RPMI7951 (cell line): Measurements from ENCODE around the gene CACNG3. TPM values are rescaled to one million over a fixed set of nuclear protein-coding genes. Genes with fewer than 3 reads are reported as not detected.
"Not testable (repeated sequence)": the region's sequence is repeated elsewhere in the genome, so short reads cannot be mapped to it uniquely, and the experiment has no call there.

Experiments
- DNase-seq: peaks from one replicate; pipeline ENCODE4 v3.0.0-alpha.2; 2012; ENCODE audit warnings: low read depth
- total RNA-seq: library from RNA; depleted of rRNA; stranded (reverse); fragments of >200 nt; shearing (Covaris generic); gene quantifications from 2 replicates; pipeline ENCODE4 v1.2.3, GENCODE V29; 2014

The CACNG3 gene
- total RNA-seq, 1 experiment from 2014 or later, result not detected

DNA sequence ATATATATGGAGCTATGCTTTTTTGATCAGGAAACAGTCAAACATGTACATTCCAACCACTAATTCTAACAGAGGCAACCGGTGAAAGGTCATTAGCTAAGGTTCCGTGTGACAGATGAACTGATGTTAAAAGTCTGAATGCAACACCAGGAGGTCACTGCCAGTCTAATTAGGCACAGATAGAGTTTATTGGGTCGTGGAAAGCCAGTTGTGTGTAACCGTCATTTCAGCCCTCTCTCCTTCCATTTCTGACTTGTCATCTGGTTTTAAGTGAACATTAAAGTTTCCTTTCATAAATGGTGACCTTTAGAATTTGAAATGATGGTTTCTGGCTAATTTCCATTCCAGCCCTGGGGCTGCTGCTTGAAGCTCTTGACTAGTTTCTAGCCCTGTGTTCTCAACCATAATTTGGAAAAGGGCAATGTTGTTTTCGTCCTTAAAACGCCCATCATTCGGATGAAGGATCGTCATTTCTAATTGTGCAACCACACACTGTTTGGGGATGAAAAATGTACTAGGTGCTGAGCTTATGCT, 23.9 kb downstream of the CACNG3 start:
- DNase-seq, result no peak

DNA sequence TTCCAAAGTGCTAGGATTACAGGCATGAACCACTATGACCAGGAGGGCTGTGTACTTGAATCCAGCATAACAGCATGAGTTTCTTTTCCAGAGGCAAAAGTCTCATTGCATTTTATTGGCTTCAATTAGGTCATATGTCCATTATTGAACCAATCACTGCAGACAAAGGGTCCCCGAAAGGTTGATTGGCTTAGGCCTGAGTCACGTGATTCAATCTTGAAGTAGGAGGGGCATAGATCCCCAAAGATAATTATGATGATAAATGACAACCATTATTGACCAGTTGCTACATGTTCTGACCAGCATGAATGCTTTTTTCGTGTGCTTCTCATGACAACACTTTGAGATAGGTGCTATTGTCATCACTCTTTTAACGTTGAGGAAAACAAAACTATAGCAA, 25.3 kb downstream of the CACNG3 start:
- DNase-seq, result no peak

- no peak for DNase-seq
Measured at GRCh38 chr16:24282141-24282540, 26.0 kb downstream of the CACNG3 start.

GRCh38 chr16:24286741-24287405, 30.7 kb downstream of the CACNG3 start:
- DNase-seq, result no peak

- DNase-seq, result no peak
Measured at GRCh38 chr16:24288516-24288915, 32.4 kb downstream of the CACNG3 start.

DNA sequence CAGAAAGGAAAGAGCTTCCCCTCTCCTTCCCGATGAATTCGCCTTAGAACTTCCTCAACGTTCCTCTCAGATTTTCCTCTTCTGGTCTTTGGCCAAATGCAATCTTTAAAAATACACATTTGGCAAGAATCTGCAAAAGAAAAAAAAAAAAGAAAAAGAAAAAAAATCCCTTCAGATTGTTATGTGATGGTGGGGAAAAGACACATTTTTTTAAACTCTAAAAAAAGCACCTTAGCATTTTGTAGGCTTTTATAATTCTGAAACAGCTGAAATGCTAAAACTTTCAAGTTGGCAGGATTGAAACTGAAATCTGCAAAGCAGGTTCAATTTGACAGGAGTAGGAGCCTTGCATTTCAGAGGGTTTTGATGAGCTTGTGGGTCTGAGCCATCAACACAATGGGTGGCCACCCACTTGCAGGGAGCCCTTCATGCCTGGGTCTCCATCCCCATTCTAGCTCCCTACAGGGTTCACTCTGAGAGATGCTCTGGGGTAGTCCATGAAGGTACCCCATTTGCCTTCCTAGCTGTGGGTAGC, 33.1 kb downstream of the CACNG3 start:
- no peak for DNase-seq

DNA sequence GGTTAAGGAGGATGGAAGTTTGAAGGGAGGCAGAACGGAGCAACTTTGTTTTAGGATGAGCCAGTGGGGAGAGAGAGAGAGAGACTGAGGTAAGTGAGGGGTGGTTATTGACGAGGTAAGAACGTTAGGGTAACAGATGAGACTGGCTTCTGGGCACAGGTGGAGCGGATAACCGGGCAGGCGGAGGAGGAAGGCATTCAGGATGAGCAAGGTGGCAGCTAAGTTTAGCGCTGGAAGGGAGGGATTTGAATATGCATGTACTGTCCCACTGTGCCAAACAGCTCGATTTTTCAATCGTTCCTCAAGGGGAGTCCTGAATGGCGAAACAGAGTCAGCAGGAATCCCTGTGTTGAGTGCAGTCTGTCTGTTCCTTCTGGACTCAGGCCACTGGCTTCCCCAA, 35.8 kb downstream of the CACNG3 start:
- no peak for DNase-seq

DNA sequence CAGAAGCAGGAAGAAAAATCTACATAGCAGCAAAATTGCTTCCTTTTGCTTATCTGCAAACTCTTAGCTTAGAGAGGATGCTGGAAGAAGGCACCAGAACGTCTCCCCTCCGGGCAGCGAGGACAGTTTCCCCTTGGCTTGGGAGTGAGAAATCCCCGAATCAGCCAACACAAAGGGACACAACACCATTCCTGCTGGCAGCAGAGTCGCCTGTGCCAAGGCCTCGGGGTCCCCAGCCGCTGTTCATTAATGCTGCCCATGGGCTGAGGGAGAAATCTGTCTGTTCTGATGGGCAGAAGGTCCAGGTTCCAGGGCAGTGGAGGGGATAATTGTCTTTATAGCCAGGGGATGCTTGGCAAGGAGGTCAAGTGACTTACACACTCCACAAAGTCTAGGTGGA, 38.0 kb downstream of the CACNG3 start:
- DNase-seq, result no peak

DNA sequence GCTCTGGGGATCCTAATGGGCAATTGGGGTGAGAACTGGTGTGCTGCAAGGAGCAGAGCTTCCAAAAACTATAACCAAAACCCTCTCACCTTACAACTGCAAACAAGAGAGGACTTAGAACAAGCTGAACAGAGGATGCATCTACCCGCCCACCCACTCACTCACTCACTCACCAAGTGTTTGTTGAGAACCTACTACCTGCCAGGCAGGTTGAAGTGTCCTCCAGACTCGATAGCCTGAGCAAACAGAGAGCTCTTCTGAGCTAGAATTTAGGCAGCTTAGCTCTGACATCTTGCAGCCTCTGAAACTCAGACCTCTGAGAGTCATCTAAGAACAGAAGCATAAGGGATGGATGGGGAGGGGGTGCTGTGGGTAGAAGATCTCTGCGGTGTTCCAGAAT, 41.2 kb downstream of the CACNG3 start:
- DNase-seq, result no peak

DNA sequence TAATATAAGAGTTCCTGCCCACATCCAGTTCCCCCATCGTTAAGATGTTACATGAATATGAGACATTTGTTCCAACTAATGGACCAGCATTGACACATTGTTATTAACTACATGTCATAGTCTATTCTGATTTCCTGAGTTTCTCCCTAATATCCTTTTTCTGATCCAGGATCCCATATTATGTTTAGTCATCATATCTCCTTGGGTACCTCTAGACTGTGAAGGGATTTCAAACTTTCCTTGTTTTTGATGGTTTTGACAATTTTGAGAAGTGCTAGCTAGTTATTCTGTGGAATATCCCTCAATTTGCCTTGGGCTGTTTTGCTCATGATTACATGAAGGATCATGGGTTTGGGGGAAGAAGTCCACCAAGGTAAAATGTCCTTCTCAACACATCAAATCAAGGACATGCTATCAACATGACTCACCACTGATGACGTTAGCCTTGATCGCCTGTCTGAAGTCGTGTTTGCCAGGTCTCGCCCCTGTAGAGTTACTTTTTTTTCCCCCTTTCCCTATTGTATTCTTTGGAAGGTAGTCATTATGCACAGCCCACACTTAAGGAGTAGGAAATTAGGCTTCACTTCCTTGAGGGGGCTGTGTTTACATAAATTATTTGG, 42.5 kb downstream of the CACNG3 start:
- DNase-seq, result no peak

- not testable (repeated sequence) for DNase-seq
Measured at GRCh38 chr16:24300750-24301149, 44.6 kb downstream of the CACNG3 start.

GRCh38 chr16:24302636-24303035, 46.5 kb downstream of the CACNG3 start:
- no peak for DNase-seq

DNA sequence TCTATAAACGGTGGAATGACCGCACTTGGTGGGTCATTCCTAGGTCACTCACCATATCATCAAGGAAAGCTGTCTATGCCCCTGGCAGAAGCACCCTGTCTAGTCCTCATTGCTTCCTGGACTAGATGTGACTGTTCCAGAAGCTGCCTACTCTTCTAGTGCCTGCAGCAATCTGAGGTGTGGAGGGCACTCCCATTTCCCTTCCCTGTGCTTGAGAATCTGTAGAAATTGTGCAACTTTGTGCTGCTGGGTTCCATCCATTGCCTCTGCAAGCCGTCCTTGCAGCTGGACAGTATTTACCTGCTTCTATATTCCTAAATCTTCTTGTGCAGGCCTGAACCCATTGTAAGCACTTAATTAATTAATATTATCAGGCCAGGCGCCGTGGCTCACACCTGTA, 52.1 kb downstream of the CACNG3 start:
- DNase-seq, result no peak

- DNase-seq, result peak; percentile 81
Measured at GRCh38 chr16:24309258-24310142, 53.4 kb downstream of the CACNG3 start.

DNA sequence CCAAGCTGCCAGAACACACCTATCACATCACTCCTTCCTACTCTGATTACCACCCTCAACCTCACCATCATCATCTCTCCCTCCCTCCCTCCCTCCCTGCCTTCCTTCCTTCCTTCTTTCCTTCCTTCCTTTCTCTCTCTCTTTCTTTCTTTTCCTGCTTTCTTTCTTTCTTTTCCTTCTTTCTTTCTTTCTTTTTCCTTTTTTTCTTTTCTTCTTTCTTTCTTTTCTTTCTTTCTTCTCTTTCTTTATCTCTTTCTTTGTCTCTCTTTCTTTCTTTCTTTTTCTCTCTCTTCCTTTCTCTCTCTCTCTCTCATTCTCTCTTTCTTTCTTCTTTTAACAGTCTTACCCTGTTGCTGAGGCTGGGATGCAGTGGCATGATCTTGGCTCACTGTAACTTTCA, 59.2 kb downstream of the CACNG3 start:
- DNase-seq, result no peak

- DNase-seq, result no peak
Measured at GRCh38 chr16:24318680-24319079, 62.5 kb downstream of the CACNG3 start.

- DNase-seq, result no peak
Measured at GRCh38 chr16:24319126-24319814, 63.1 kb downstream of the CACNG3 start.

DNA sequence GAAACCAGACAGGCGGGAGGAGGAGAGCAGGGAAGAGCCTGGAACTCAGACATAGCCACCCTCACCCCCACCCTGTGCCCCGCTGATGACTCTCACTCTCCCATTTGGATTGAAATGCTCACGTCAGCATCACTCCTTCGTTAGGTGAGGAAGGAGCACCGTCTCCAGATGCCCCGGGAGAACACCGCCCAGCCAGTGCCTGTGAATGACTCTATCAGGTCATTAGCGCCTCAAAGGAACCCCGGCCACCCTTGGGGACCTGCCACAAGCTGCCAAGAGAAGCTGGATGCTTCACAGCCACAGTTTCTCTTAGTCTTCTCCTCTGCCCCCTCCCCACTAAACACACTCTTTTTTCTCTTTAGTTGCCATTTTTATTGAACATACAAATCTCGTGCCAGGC, 66.0 kb downstream of the CACNG3 start:
- DNase-seq, result no peak

- no peak for DNase-seq
Measured at GRCh38 chr16:24324421-24324820, 68.3 kb downstream of the CACNG3 start.

GRCh38 chr16:24328835-24329452, 72.8 kb downstream of the CACNG3 start:
- no peak for DNase-seq

GRCh38 chr16:24332178-24332577, 76.0 kb downstream of the CACNG3 start:
- no peak for DNase-seq
